Hepatocyte (in vitro differentiated cells): ENCODE measurements around the gene NPW. TPM values are rescaled to one million over a fixed set of nuclear protein-coding genes. Genes with fewer than 3 reads are reported as not detected.
A peak's percentile ranks its signal among the peaks of the same experiment; 100 is the strongest.

Experiments
- DNase-seq: peaks from one replicate; pipeline ENCODE4 v3.0.0-alpha.2; 2016; ENCODE audit warnings: low spot score
- H2AFZ ChIP-seq: fragments of 200-600 bp; sonication (generic); 2 replicates; pipeline ENCODE4 v1.6.0; 2016; ENCODE audit warnings: antibody characterized with exemption, mild to moderate bottlenecking
- H3K27ac ChIP-seq: fragments of 200-600 bp; sonication (generic); 2 replicates; pipeline ENCODE4 v1.5.1; 2016; ENCODE audit warnings: mild to moderate bottlenecking
- H3K27me3 ChIP-seq: fragments of 200-600 bp; sonication (generic); 2 replicates; pipeline ENCODE4 v1.6.1; 2016
- H3K36me3 ChIP-seq: fragments of 200-600 bp; sonication (generic); replicated peaks from 2 replicates; pipeline ENCODE4 v1.5.1; 2016; ENCODE audit warnings: low read depth; ENCODE audit not compliant: insufficient read depth
- H3K4me1 ChIP-seq: fragments of 200-600 bp; sonication (generic); 2 replicates; pipeline ENCODE4 v1.5.1; 2016; ENCODE audit warnings: mild to moderate bottlenecking, moderate library complexity; ENCODE audit not compliant: insufficient read depth
- H3K4me2 ChIP-seq: fragments of 200-600 bp; sonication (generic); 2 replicates; pipeline ENCODE4 v1.6.0; 2016
- H3K4me3 ChIP-seq: fragments of 200-600 bp; sonication (generic); 2 replicates; pipeline ENCODE4 v1.5.1; 2016; ENCODE audit warnings: mild to moderate bottlenecking
- H3K79me2 ChIP-seq: fragments of 200-600 bp; sonication (generic); 2 replicates; pipeline ENCODE4 v1.6.0; 2017; ENCODE audit warnings: mild to moderate bottlenecking
- H3K9me2 ChIP-seq: fragments of 200-600 bp; sonication (generic); replicated peaks from 2 replicates; pipeline ENCODE4 v1.6.0; 2017; ENCODE audit warnings: mild to moderate bottlenecking; ENCODE audit not compliant: insufficient read depth
- H3K9me3 ChIP-seq: fragments of 200-600 bp; sonication (generic); 2 replicates; pipeline ENCODE4 v1.5.1; 2016; ENCODE audit warnings: low read depth, mild to moderate bottlenecking
- H4K20me1 ChIP-seq: fragments of 200-600 bp; sonication (generic); 2 replicates; pipeline ENCODE4 v1.6.0; 2016; ENCODE audit warnings: mild to moderate bottlenecking; ENCODE audit not compliant: insufficient read depth, poor library complexity, severe bottlenecking
- EZH2 ChIP-seq: fragments of 200-600 bp; sonication (generic); IDR thresholded peaks from 2 replicates; pipeline ENCODE4 v1.6.1; 2016; ENCODE audit warnings: antibody characterized with exemption, mild to moderate bottlenecking, borderline replicate concordance
- EZH2phosphoT487 ChIP-seq: fragments of 200-600 bp; sonication (generic); IDR thresholded peaks from one replicate; pipeline ENCODE4 v1.6.1; 2018; ENCODE audit warnings: antibody characterized with exemption, mild to moderate bottlenecking, low read depth, moderate library complexity; ENCODE audit not compliant: unreplicated experiment, severe bottlenecking
- WGBS: methylation state at CpG from one replicate; pipeline ENCODE4 v1.1.6; 2016; ENCODE audit warnings: low lambda C conversion rate; ENCODE audit errors: missing lambda C conversion rate; 5-methylcytosine and 5-hydroxymethylcytosine counted together
- polyA plus RNA-seq: library from polyadenylated mRNA; unstranded; fragments of >200 nt; fragmentation: Nextera tagmentation; extraction: Ambion mirVana; gene quantifications from 2 replicates; pipeline ENCODE4 v1.2.1, GENCODE V29; 2016
- total RNA-seq: library from RNA; depleted of rRNA; stranded (reverse); fragments of >200 nt; gene quantifications from 2 replicates; pipeline ENCODE4 v1.2.3, GENCODE V29; 2014
- TF ChIP-seq, protein P1 (sequence below): fragments of 200-600 bp; sonication (generic); IDR thresholded peaks from 2 replicates; pipeline ENCODE4 v1.5.1; 2016; ENCODE audit warnings: antibody characterized with exemption, mild to moderate bottlenecking; ENCODE audit not compliant: poor library complexity

Gene NPW
- total and polyA plus RNA-seq, 2 experiments from 2014 or later = 2.7 to 45.2 TPM

DNA sequence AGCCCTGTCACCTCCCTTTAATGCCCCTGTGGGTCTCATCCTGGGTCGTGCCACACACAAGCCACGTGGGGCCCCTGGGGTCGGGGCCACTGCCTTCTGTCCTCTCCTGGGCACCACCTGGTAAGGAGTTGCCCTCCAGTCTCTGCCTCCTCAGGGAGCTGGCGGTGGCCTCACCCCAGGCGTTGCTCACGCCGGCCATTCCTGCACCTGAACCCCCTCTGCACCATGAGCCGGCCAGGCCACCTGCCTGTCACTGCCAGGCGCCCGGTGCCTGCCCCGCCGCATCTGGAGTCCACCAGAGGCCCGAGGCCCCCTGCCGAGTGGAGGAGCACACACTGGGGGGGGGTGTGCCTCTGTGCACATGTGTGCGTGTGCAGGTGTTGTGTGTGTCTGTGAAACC lies 17.5 kb downstream of the NPW start:
- peak overlapping the region; percentile 100 for H3K27ac ChIP-seq
- no peak overlapping the region for H3K4me2 ChIP-seq
- H3K9me2 ChIP-seq = no peaks in the 10 kb centered on the region
- 91% methylated on average over 15 of the region's 15 CpGs for WGBS
- peaks cover 81% of the 10 kb centered on the region for H3K4me1 ChIP-seq
- no peak overlapping the region for H3K4me3 ChIP-seq
- H3K27me3 ChIP-seq = no peaks in the 10 kb centered on the region
- TF ChIP-seq EZH2phosphoT487 = no peak
- no peak for TF ChIP-seq EZH2
- TF ChIP-seq, protein P1, sequence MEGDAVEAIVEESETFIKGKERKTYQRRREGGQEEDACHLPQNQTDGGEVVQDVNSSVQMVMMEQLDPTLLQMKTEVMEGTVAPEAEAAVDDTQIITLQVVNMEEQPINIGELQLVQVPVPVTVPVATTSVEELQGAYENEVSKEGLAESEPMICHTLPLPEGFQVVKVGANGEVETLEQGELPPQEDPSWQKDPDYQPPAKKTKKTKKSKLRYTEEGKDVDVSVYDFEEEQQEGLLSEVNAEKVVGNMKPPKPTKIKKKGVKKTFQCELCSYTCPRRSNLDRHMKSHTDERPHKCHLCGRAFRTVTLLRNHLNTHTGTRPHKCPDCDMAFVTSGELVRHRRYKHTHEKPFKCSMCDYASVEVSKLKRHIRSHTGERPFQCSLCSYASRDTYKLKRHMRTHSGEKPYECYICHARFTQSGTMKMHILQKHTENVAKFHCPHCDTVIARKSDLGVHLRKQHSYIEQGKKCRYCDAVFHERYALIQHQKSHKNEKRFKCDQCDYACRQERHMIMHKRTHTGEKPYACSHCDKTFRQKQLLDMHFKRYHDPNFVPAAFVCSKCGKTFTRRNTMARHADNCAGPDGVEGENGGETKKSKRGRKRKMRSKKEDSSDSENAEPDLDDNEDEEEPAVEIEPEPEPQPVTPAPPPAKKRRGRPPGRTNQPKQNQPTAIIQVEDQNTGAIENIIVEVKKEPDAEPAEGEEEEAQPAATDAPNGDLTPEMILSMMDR = no peak
- peaks cover 11% of the 10 kb centered on the region for H3K79me2 ChIP-seq
- no peaks in the 10 kb centered on the region for H3K9me3 ChIP-seq
- H4K20me1 ChIP-seq = no peaks in the 10 kb centered on the region
- DNase-seq = no peak
- H2AFZ ChIP-seq = no peak overlapping the region
- no peaks in the 10 kb centered on the region for H3K36me3 ChIP-seq

DNA sequence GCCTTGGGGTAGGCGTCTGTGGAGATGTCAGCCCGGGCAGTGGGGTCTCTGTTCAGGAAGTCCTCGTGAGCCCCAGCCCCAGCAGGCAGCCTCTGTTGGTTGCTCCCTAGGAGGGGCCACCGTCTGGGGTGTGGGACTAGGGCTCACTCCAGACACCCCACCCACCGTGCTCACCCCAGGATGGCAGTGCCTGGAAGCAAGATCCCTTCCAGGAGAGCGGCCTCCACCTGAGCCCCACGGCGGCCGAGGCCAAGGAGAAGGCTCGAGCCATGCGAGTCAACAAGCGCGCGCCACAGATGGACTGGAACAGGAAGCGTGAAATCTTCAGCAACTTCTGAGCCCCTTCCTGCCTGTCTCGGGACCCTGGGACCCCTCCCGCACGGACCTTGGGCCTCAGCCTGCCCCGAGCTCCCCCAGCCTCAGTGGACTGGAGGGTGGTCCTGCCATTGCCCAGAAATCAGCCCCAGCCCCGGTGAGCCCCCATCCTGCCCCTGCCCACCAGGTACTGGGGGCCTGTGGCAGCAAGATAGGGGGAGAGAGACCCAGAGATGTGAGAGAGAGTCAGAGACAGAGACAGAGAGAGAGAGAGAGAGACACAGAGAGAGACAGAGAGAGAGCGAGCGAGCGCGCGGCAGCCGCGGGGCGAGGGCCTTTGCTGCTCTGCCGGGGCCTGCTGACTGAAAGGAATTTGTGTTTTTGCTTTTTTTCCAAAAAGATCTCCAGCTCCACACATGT lies 18.2 kb downstream of the NPW start:
- no peaks in the 10 kb centered on the region for H3K9me2 ChIP-seq
- no peaks in the 10 kb centered on the region for H3K9me3 ChIP-seq
- H2AFZ ChIP-seq = no peak overlapping the region
- H3K4me2 ChIP-seq = peak overlapping the region; percentile 64
- H3K4me3 ChIP-seq = no peak overlapping the region
- peaks cover 5% of the 10 kb centered on the region for H3K79me2 ChIP-seq
- peak overlapping the region; percentile 100 for H3K27ac ChIP-seq
- no peak for DNase-seq
- TF ChIP-seq, protein P1 = no peak
- TF ChIP-seq EZH2 (no peak), EZH2phosphoT487 (no peak)
- no peaks in the 10 kb centered on the region for H3K36me3 ChIP-seq
- peaks cover 79% of the 10 kb centered on the region for H3K4me1 ChIP-seq
- no peaks in the 10 kb centered on the region for H4K20me1 ChIP-seq
- 59% methylated on average over 28 of the region's 29 CpGs for WGBS
- no peaks in the 10 kb centered on the region for H3K27me3 ChIP-seq

DNA sequence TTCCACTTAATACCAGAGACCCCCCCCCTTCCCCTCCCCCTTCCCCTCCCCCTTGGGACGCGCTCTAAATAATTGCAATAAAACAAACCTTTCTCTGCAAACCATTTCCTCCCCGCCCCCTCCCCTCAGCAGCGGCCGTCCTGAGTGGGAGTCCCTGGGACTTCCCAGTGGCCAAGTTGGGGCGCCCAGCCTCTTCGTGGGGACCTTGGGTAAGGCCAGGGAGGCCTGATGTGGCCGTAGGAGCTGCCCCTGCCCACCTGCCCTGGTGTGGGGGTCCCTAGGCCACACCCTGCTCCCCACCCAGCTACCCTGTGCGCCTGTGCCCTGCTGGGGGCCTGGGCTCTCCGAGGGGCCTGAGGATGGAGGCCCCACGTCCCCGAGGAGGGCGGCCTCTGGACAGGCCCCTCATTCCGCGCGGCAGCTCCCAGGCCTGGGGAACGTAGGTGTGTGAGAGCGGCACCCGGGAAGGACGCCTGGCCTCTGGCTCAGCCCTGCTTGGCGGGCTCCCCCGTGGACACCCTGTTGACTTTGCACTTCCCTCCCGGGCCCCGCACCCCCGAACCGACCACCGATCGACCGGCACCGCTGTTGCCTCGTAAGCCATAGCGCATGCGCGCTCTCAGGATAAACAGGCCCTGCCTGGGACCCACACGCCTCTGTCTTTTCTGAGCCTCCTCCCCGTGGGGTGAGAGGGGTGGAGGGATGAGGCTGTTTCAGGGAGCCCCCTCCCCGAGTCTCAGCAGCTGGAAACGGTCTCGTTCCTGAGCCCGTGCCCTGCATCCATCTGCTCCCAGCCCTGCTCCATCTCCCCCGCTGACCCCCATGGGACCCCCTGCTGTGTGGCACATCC lies 19.0 kb downstream of the NPW start:
- H2AFZ ChIP-seq = no peak overlapping the region
- H3K36me3 ChIP-seq = no peaks in the 10 kb centered on the region
- H3K9me3 ChIP-seq = no peaks in the 10 kb centered on the region
- H3K27me3 ChIP-seq = no peaks in the 10 kb centered on the region
- H3K27ac ChIP-seq = peak overlapping the region; percentile 94
- TF ChIP-seq EZH2phosphoT487 = no peak
- TF ChIP-seq, protein P1 = no peak
- TF ChIP-seq EZH2 = no peak
- peaks cover 72% of the 10 kb centered on the region for H3K4me1 ChIP-seq
- WGBS = 49% methylated on average over 23 of the region's 41 CpGs
- peak overlapping the region; percentile 58 for H3K4me2 ChIP-seq
- no peaks in the 10 kb centered on the region for H3K9me2 ChIP-seq
- DNase-seq = peak; percentile 69
- peaks cover 5% of the 10 kb centered on the region for H3K79me2 ChIP-seq
- no peaks in the 10 kb centered on the region for H4K20me1 ChIP-seq
- no peak overlapping the region for H3K4me3 ChIP-seq
